Measurements from ENCODE around the gene SAMD4A. TPM values are rescaled to one million over a fixed set of nuclear protein-coding genes. Genes with fewer than 3 reads are reported as not detected.

The SAMD4A gene
- total RNA-seq (2021) = 19.8 and 26.5 TPM in 2 replicates
- Bru-seq, nascent RNA = percentile 82 among the genes with signal in this experiment
- BruChase-seq, experiment 1, labeled RNA remaining after a 2-hour chase = percentile 80 among the genes with signal in this experiment
- BruChase-seq, experiment 2, labeled RNA remaining after a 6-hour chase = percentile 81 among the genes with signal in this experiment
- long read RNA-seq, full-length matches to known transcripts = 1 of 9 reads
- long read RNA-seq, partial matches to known transcripts = 0 of 9 reads
- long read RNA-seq, other reads (novel, unspliced or antisense) = 8 of 9 reads

GRCh38 chr14:54566410-54567223 is at the start of gene SAMD4A:
Gene SAMD4A (plus strand): TSS chr14:54567128. CDS start chr14:54567917, 789 bp downstream.
- Histone ChIP-seq H3K27ac (ENCODE audit: low read depth, low read length, poor library complexity, severe bottlenecking) (peak within 1 kb of the TSS; percentile 77), H3K4me3 (ENCODE audit: low read depth, low read length, poor library complexity, severe bottlenecking) (peak within 1 kb of the TSS; percentile 87), H3K36me3 (ENCODE audit: insufficient read depth, low read length, poor library complexity, severe bottlenecking) (no peaks in the 10 kb centered on the region), H3K9me3 (ENCODE audit: low read depth, low read length, poor library complexity, severe bottlenecking) (no peaks in the 10 kb centered on the region), H3K4me1 (ENCODE audit: insufficient read depth, low read length, poor library complexity, severe bottlenecking) (peaks cover 28% of the 10 kb centered on the region), H3K27me3 (replicated peaks; ENCODE audit: insufficient read depth, low read depth, low read length, poor library complexity) (no peaks in the 10 kb centered on the region)
- CTCF ChIA-PET = interaction anchor here (0.5 to 3.9 kb wide), 8 partner anchors 61 to 239 kb away, joined by 3 to 48 read pairs (median 4); no protein-coding TSS in a partner anchor
- TF ChIP-seq EZH2 (IDR thresholded peaks at IDR 0.05; ENCODE audit: borderline replicate concordance, low read depth, low read length, poor library complexity, severe bottlenecking) = no peak
- peak; percentile 44 for TF ChIP-seq CTCF (conservative IDR thresholded peaks at IDR 0.05; ENCODE audit: low read depth, low read length)
- intact Hi-C loops (cut with micrococcal nuclease; ENCODE audit: unreplicated experiment) = loop anchor here (2.0 to 10.0 kb wide), 3 partner anchors 76 to 418 kb away; no protein-coding TSS in a partner anchor
- DNase-seq (ENCODE audit: low spot score) = peak; percentile 92
- no TSS peak for BruUV-seq (replicated peaks)
- POLR2A ChIA-PET (ENCODE audit: low non-redundant PET) = no interaction called here

- POLR2A ChIA-PET (ENCODE audit: low non-redundant PET) = interaction anchor here (0.6 kb wide), 1 partner anchor 353 kb away, joined by 3 read pairs; no protein-coding TSS in a partner anchor
- no TSS peak for BruUV-seq (replicated peaks)
- Histone ChIP-seq H3K27ac (ENCODE audit: low read depth, low read length, poor library complexity, severe bottlenecking) (no peak overlapping the region), H3K4me3 (ENCODE audit: low read depth, low read length, poor library complexity, severe bottlenecking) (no peak overlapping the region), H3K9me3 (ENCODE audit: low read depth, low read length, poor library complexity, severe bottlenecking) (no peaks in the 10 kb centered on the region), H3K4me1 (ENCODE audit: insufficient read depth, low read length, poor library complexity, severe bottlenecking) (no peaks in the 10 kb centered on the region), H3K36me3 (ENCODE audit: insufficient read depth, low read length, poor library complexity, severe bottlenecking) (no peaks in the 10 kb centered on the region), H3K27me3 (replicated peaks; ENCODE audit: insufficient read depth, low read depth, low read length, poor library complexity) (no peaks in the 10 kb centered on the region)
- DNase-seq (ENCODE audit: low spot score) = no peak
- intact Hi-C loops (cut with micrococcal nuclease; ENCODE audit: unreplicated experiment) = no loop called here
- no peak for TF ChIP-seq CTCF (conservative IDR thresholded peaks at IDR 0.05; ENCODE audit: low read depth, low read length)
- TF ChIP-seq EZH2 (IDR thresholded peaks at IDR 0.05; ENCODE audit: borderline replicate concordance, low read depth, low read length, poor library complexity, severe bottlenecking) = no peak
- CTCF ChIA-PET = no interaction called here
Measured at GRCh38 chr14:54524410-54524809, 42.5 kb upstream of the SAMD4A start.

GRCh38 chr14:54528973-54529372 is 38.0 kb upstream of the SAMD4A start:
- Histone ChIP-seq H3K27ac (ENCODE audit: low read depth, low read length, poor library complexity, severe bottlenecking) (no peak overlapping the region), H3K4me1 (ENCODE audit: insufficient read depth, low read length, poor library complexity, severe bottlenecking) (no peaks in the 10 kb centered on the region), H3K36me3 (ENCODE audit: insufficient read depth, low read length, poor library complexity, severe bottlenecking) (no peaks in the 10 kb centered on the region), H3K4me3 (ENCODE audit: low read depth, low read length, poor library complexity, severe bottlenecking) (no peak overlapping the region), H3K9me3 (ENCODE audit: low read depth, low read length, poor library complexity, severe bottlenecking) (no peaks in the 10 kb centered on the region), H3K27me3 (replicated peaks; ENCODE audit: insufficient read depth, low read depth, low read length, poor library complexity) (no peaks in the 10 kb centered on the region)
- no peak for DNase-seq (ENCODE audit: low spot score)
- TF ChIP-seq CTCF (conservative IDR thresholded peaks at IDR 0.05; ENCODE audit: low read depth, low read length) (no peak), EZH2 (IDR thresholded peaks at IDR 0.05; ENCODE audit: borderline replicate concordance, low read depth, low read length, poor library complexity, severe bottlenecking) (no peak)
- intact Hi-C loops (cut with micrococcal nuclease; ENCODE audit: unreplicated experiment) = no loop called here
- BruUV-seq (replicated peaks) = no TSS peak
- POLR2A ChIA-PET (ENCODE audit: low non-redundant PET) = no interaction called here
- CTCF ChIA-PET = no interaction called here
